ENCODE measurements around the gene GLI2. TPM values are rescaled to one million over a fixed set of nuclear protein-coding genes. Genes with fewer than 3 reads are reported as not detected.

The GLI2 gene
- total and polyA plus RNA-seq, 7 experiments from 2014 or later: 1.6 TPM; not detected in 6

GRCh38 chr2:120692691-120693090, 43.0 kb upstream of the GLI2 start:
- no peak for ATAC-seq
- Mint-ChIP-seq H3K4me3 (no peak overlapping the region), H3K4me1 (peaks cover 4 to 6% (median 5%) of the 10 kb centered on the region in 7 donors), H3K9me3 (peaks cover 0 to 1% (median 0%) of the 10 kb centered on the region in 11 donors), H3K36me3 (no peaks in the 10 kb centered on the region), H3K27me3 (peaks cover 31 to 64% (median 37%) of the 10 kb centered on the region in 5 donors), H3K27ac (no peak overlapping the region)
- H3K4me3 ChIP-seq (ENCODE audit: low read length): no peak overlapping the region
- H3K9me3 ChIP-seq (ENCODE audit: control insufficient read depth in 2 of 3, low read length in 3 of 3): no peaks in the 10 kb centered on the region
- no peaks in the 10 kb centered on the region for H3K4me1 ChIP-seq (ENCODE audit: control insufficient read depth in 2 of 2, insufficient read depth in 2 of 2, low read length in 2 of 2)
- H3K36me3 ChIP-seq (ENCODE audit: control insufficient read depth in 2 of 3, insufficient read depth in 3 of 3, low read length in 3 of 3): no peaks in the 10 kb centered on the region
- intact Hi-C loops (cut with micrococcal nuclease): loop anchor here in 1 of 2 donors (10.0 kb wide), 1 partner anchor 262 kb away; no protein-coding TSS in a partner anchor
- H3K27ac ChIP-seq (ENCODE audit: low read depth, low read length): no peak overlapping the region
- ChIA-PET POLR2A (no interaction called here), CTCF (no interaction called here)
- H3K27me3 ChIP-seq (ENCODE audit: control insufficient read depth in 2 of 2, insufficient read depth in 2 of 2, low read length in 2 of 2): peaks cover 0 to 7% of the 10 kb centered on the region in 2 donors
- DNase-seq: no peak

DNA sequence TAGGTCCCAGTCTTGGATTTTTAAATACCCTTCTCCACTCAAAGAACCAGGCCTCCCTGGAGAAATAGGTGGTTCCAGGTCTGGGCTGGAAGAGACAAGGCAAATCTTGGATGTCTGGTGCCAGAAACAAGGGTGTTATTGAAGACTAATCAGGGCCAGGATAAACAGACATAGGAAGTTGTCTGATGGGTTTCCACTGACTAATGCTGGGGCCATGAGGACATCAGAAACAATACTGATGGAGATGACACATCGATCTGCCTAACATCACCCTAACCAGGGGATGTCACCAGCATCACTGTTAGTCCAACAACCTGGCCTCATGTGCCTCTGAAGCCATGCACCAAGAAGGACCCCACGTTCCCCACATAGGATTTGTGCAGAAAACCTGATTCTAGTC, 42.5 kb upstream of the GLI2 start:
- DNase-seq (no peak), ATAC-seq (no peak)
- no peaks in the 10 kb centered on the region for H3K9me3 ChIP-seq (ENCODE audit: control insufficient read depth in 2 of 3, low read length in 3 of 3)
- intact Hi-C loops (cut with micrococcal nuclease): loop anchor here in 1 of 2 donors (10.0 kb wide), 1 partner anchor 262 kb away; no protein-coding TSS in a partner anchor
- no peaks in the 10 kb centered on the region for H3K4me1 ChIP-seq (ENCODE audit: control insufficient read depth in 2 of 2, insufficient read depth in 2 of 2, low read length in 2 of 2)
- no peak overlapping the region for H3K4me3 ChIP-seq (ENCODE audit: low read length)
- ChIA-PET POLR2A (no interaction called here), CTCF (no interaction called here)
- H3K27ac ChIP-seq (ENCODE audit: low read depth, low read length): no peak overlapping the region
- peaks cover 0 to 7% of the 10 kb centered on the region in 2 donors for H3K27me3 ChIP-seq (ENCODE audit: control insufficient read depth in 2 of 2, insufficient read depth in 2 of 2, low read length in 2 of 2)
- Mint-ChIP-seq H3K4me1 (peaks cover 4 to 6% (median 5%) of the 10 kb centered on the region in 7 donors), H3K36me3 (no peaks in the 10 kb centered on the region), H3K27me3 (peaks cover 31 to 64% (median 38%) of the 10 kb centered on the region in 5 donors), H3K27ac (no peak overlapping the region), H3K9me3 (peaks cover 0 to 1% (median 0%) of the 10 kb centered on the region in 11 donors), H3K4me3 (no peak overlapping the region)
- no peaks in the 10 kb centered on the region for H3K36me3 ChIP-seq (ENCODE audit: control insufficient read depth in 2 of 3, insufficient read depth in 3 of 3, low read length in 3 of 3)

DNA sequence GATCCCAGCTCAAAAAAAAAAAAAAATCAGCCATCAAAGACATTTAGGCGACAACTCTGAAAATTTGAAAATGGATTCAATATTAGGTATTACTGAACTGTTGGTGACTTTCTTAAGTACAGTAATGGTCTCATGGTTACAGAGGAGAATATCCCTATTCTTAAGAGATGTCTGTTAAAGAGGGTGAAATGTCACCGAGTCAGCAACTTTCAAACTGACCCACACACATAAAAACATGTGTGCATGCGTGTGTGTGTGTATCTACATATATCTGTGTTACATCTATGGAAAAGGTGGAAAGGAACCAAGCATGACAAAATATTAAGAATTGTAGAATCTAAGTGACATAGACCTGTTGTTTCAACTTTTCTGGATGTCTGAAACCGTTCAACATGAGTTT, 41.6 kb upstream of the GLI2 start:
- peaks cover 4 to 6% (median 5%) of the 10 kb centered on the region in 7 donors for H3K4me1 Mint-ChIP-seq
- peaks cover 0 to 1% (median 0%) of the 10 kb centered on the region in 11 donors for H3K9me3 Mint-ChIP-seq
- ATAC-seq: no peak
- H3K27ac Mint-ChIP-seq: no peak overlapping the region
- Histone ChIP-seq H3K27ac (ENCODE audit: low read depth, low read length) (no peak overlapping the region), H3K4me1 (ENCODE audit: control insufficient read depth in 2 of 2, insufficient read depth in 2 of 2, low read length in 2 of 2) (no peaks in the 10 kb centered on the region), H3K36me3 (ENCODE audit: control insufficient read depth in 2 of 3, insufficient read depth in 3 of 3, low read length in 3 of 3) (no peaks in the 10 kb centered on the region), H3K27me3 (ENCODE audit: control insufficient read depth in 2 of 2, insufficient read depth in 2 of 2, low read length in 2 of 2) (peaks cover 0 to 7% of the 10 kb centered on the region in 2 donors), H3K4me3 (ENCODE audit: low read length) (no peak overlapping the region), H3K9me3 (ENCODE audit: control insufficient read depth in 2 of 3, low read length in 3 of 3) (no peaks in the 10 kb centered on the region)
- H3K36me3 Mint-ChIP-seq: no peaks in the 10 kb centered on the region
- ChIA-PET POLR2A (no interaction called here), CTCF (no interaction called here)
- DNase-seq: no peak
- peaks cover 30 to 61% (median 38%) of the 10 kb centered on the region in 5 donors for H3K27me3 Mint-ChIP-seq
- H3K4me3 Mint-ChIP-seq: no peak overlapping the region
- intact Hi-C loops (cut with micrococcal nuclease): loop anchor here in 1 of 2 donors (10.0 kb wide), 1 partner anchor 261 kb away; no protein-coding TSS in a partner anchor

DNA sequence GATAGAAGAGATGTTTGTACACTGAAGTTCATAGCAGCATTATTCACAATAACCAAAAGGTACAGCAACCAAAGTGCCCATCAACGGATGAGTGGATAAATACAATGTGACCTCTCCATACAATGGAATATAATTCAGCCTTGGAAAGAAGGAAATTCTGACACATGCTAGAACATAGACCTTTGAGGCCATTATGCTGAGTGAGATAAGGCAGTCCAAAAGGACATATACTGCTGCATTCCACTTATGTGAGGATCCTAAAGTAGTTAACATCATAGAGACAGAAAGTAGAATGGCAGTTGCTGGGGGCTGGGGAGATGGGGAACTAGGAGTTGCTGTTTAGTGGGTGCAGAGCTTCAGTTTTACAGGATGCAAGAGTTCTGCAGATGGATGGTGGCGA, 38.2 kb upstream of the GLI2 start:
- ATAC-seq (no peak), DNase-seq (no peak)
- H3K9me3 Mint-ChIP-seq: no peaks in the 10 kb centered on the region
- intact Hi-C loops (cut with micrococcal nuclease): loop anchor here in 1 of 2 donors (10.0 kb wide), 1 partner anchor 257 kb away; no protein-coding TSS in a partner anchor
- ChIA-PET CTCF (no interaction called here), POLR2A (no interaction called here)
- peaks cover 0 to 7% of the 10 kb centered on the region in 2 donors for H3K27me3 ChIP-seq (ENCODE audit: control insufficient read depth in 2 of 2, insufficient read depth in 2 of 2, low read length in 2 of 2)
- H3K9me3 ChIP-seq (ENCODE audit: control insufficient read depth in 2 of 3, low read length in 3 of 3): no peaks in the 10 kb centered on the region
- H3K4me1 Mint-ChIP-seq: peaks cover 4 to 6% (median 5%) of the 10 kb centered on the region in 7 donors
- H3K4me3 Mint-ChIP-seq: no peak overlapping the region
- no peak overlapping the region for H3K4me3 ChIP-seq (ENCODE audit: low read length)
- H3K36me3 Mint-ChIP-seq: no peaks in the 10 kb centered on the region
- no peak overlapping the region for H3K27ac Mint-ChIP-seq
- H3K36me3 ChIP-seq (ENCODE audit: control insufficient read depth in 2 of 3, insufficient read depth in 3 of 3, low read length in 3 of 3): no peaks in the 10 kb centered on the region
- no peak overlapping the region for H3K27ac ChIP-seq (ENCODE audit: low read depth, low read length)
- peaks cover 29 to 45% (median 37%) of the 10 kb centered on the region in 5 donors for H3K27me3 Mint-ChIP-seq
- no peaks in the 10 kb centered on the region for H3K4me1 ChIP-seq (ENCODE audit: control insufficient read depth in 2 of 2, insufficient read depth in 2 of 2, low read length in 2 of 2)

DNA sequence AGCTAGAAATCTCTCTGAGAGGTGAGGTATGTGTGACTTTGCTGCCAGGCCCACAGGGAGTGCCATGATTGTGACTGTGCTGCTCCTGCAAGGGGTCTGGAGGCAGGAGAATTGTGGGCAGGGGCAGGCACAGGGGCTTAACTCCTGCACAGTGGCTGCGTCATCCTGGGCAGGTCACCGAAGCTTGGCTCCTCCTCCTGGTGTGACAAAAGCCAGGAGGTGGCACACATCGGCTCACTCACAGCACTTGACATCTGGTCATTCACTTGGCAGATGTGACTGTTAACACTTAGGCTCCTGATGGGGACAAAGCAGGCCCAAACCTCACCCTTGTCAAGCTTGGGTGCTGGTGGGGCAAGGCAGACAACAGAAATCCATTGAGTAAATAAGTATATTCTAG, 36.4 kb upstream of the GLI2 start:
- Histone ChIP-seq H3K4me3 (ENCODE audit: low read length) (no peak overlapping the region), H3K9me3 (ENCODE audit: control insufficient read depth in 2 of 3, low read length in 3 of 3) (no peaks in the 10 kb centered on the region), H3K27ac (ENCODE audit: low read depth, low read length) (no peak overlapping the region), H3K27me3 (ENCODE audit: control insufficient read depth in 2 of 2, insufficient read depth in 2 of 2, low read length in 2 of 2) (peaks cover 0 to 7% of the 10 kb centered on the region in 2 donors), H3K4me1 (ENCODE audit: control insufficient read depth in 2 of 2, insufficient read depth in 2 of 2, low read length in 2 of 2) (no peaks in the 10 kb centered on the region), H3K36me3 (ENCODE audit: control insufficient read depth in 2 of 3, insufficient read depth in 3 of 3, low read length in 3 of 3) (no peaks in the 10 kb centered on the region)
- ChIA-PET CTCF (no interaction called here), POLR2A (no interaction called here)
- ATAC-seq: no peak
- no peak for DNase-seq
- H3K36me3 Mint-ChIP-seq: no peaks in the 10 kb centered on the region
- no peak overlapping the region for H3K4me3 Mint-ChIP-seq
- peaks cover 4 to 6% (median 5%) of the 10 kb centered on the region in 7 donors for H3K4me1 Mint-ChIP-seq
- peaks cover 16 to 35% (median 32%) of the 10 kb centered on the region in 5 donors for H3K27me3 Mint-ChIP-seq
- no peaks in the 10 kb centered on the region for H3K9me3 Mint-ChIP-seq
- no peak overlapping the region for H3K27ac Mint-ChIP-seq
- intact Hi-C loops (cut with micrococcal nuclease): loop anchor here in 1 of 2 donors (10.0 kb wide), 1 partner anchor 256 kb away; no protein-coding TSS in a partner anchor

DNA sequence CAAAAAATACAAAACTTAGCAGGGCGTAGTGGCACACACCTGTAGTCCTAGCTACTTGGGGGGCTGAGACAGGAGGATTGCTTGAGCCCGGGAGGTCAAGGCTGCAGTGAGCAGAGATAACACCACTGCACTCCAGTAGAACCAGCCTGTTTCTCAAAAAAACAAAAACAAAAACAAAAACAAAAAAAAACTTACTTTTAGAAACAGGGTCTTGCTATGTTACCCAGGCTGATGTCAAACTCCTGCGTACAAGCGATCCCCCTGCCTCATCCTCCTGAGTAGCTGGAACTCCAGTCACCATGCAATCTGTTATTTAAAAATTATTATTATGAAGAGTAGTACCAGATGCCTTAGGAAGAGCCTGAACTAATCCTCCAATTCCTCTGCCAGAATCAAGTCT, 35.0 kb upstream of the GLI2 start:
- Mint-ChIP-seq H3K27ac (no peak overlapping the region), H3K4me1 (peaks cover 0 to 2% (median 2%) of the 10 kb centered on the region in 7 donors), H3K27me3 (peaks cover 11 to 25% (median 20%) of the 10 kb centered on the region in 5 donors), H3K36me3 (no peaks in the 10 kb centered on the region), H3K4me3 (no peak overlapping the region), H3K9me3 (no peaks in the 10 kb centered on the region)
- CTCF ChIA-PET: no interaction called here
- Histone ChIP-seq H3K27ac (ENCODE audit: low read depth, low read length) (no peak overlapping the region), H3K4me1 (ENCODE audit: control insufficient read depth in 2 of 2, insufficient read depth in 2 of 2, low read length in 2 of 2) (no peaks in the 10 kb centered on the region), H3K4me3 (ENCODE audit: low read length) (no peak overlapping the region), H3K27me3 (ENCODE audit: control insufficient read depth in 2 of 2, insufficient read depth in 2 of 2, low read length in 2 of 2) (peaks cover 0 to 4% of the 10 kb centered on the region in 2 donors), H3K36me3 (ENCODE audit: control insufficient read depth in 2 of 3, insufficient read depth in 3 of 3, low read length in 3 of 3) (no peaks in the 10 kb centered on the region), H3K9me3 (ENCODE audit: control insufficient read depth in 2 of 3, low read length in 3 of 3) (no peaks in the 10 kb centered on the region)
- POLR2A ChIA-PET: no interaction called here
- intact Hi-C loops (cut with micrococcal nuclease): no loop called here
- ATAC-seq (no peak), DNase-seq (no peak)

GRCh38 chr2:120701096-120701495, 34.6 kb upstream of the GLI2 start:
- no peaks in the 10 kb centered on the region for H3K36me3 Mint-ChIP-seq
- no peak overlapping the region for H3K4me3 Mint-ChIP-seq
- intact Hi-C loops (cut with micrococcal nuclease): no loop called here
- H3K9me3 Mint-ChIP-seq: no peaks in the 10 kb centered on the region
- no peak overlapping the region for H3K4me3 ChIP-seq (ENCODE audit: low read length)
- H3K27me3 Mint-ChIP-seq: peaks cover 10 to 24% (median 16%) of the 10 kb centered on the region in 5 donors
- ATAC-seq: no peak
- H3K4me1 Mint-ChIP-seq: no peaks in the 10 kb centered on the region
- ChIA-PET POLR2A (no interaction called here), CTCF (no interaction called here)
- no peaks in the 10 kb centered on the region for H3K4me1 ChIP-seq (ENCODE audit: control insufficient read depth in 2 of 2, insufficient read depth in 2 of 2, low read length in 2 of 2)
- no peak for DNase-seq
- no peaks in the 10 kb centered on the region for H3K36me3 ChIP-seq (ENCODE audit: control insufficient read depth in 2 of 3, insufficient read depth in 3 of 3, low read length in 3 of 3)
- no peak overlapping the region for H3K27ac Mint-ChIP-seq
- H3K27me3 ChIP-seq (ENCODE audit: control insufficient read depth in 2 of 2, insufficient read depth in 2 of 2, low read length in 2 of 2): no peaks in the 10 kb centered on the region
- H3K27ac ChIP-seq (ENCODE audit: low read depth, low read length): no peak overlapping the region
- H3K9me3 ChIP-seq (ENCODE audit: control insufficient read depth in 2 of 3, low read length in 3 of 3): no peaks in the 10 kb centered on the region

Measured in naive thymus-derived CD4-positive, alpha-beta T cell (primary cell).